Thyroid gland (tissue), 4 donors: Measurements from ENCODE around the gene IKZF1.

Experiments
- CTCF ChIP-seq, 6 experiments: fragments of 200-600 bp in 3 of 6; fragments of 450-650 bp in 3 of 6; sonication (generic) in 3 of 6; IDR thresholded peaks; one replicate each; pipeline ENCODE4 v1.5.1; 2016 to 2019; ENCODE audit warnings: antibody characterized with exemption in 6 of 6, mild to moderate bottlenecking in 2 of 6, inconsistent platforms in 1 of 6, moderate library complexity in 1 of 6
- POLR2A ChIP-seq, 2 donors: fragments of 450-650 bp; IDR thresholded peaks; one replicate each; pipeline ENCODE4 v1.6.1; 2017; ENCODE audit warnings: antibody characterized with exemption in 2 of 2, mild to moderate bottlenecking in 2 of 2, moderate library complexity in 1 of 2

- TF ChIP-seq CTCF (IDR thresholded peaks at IDR 0.05) (no peak), POLR2A (IDR thresholded peaks at IDR 0.05) (no peak)
Measured at GRCh38 chr7:50334341-50334994, 30.0 kb downstream of the IKZF1 start.
